Measurements from ENCODE around the gene ZNF296.

- TF ChIP-seq CTCF (IDR thresholded peaks at IDR 0.05; ENCODE audit: extremely low read depth in 1 of 2, insufficient read depth in 1 of 2, low read depth in 1 of 2, low read length in 2 of 2): no peak
- no peak for TF ChIP-seq POLR2A (IDR thresholded peaks at IDR 0.05; ENCODE audit: low read depth, low read length)
- TF ChIP-seq FOS (IDR thresholded peaks at IDR 0.05; ENCODE audit: borderline replicate concordance, insufficient read depth, low read length): no peak
- TF ChIP-seq POLR2AphosphoS5 (IDR thresholded peaks at IDR 0.05; ENCODE audit: insufficient read depth, low read depth, low read length): no peak
- no peak for TF ChIP-seq EZH2 (IDR thresholded peaks at IDR 0.05; ENCODE audit: borderline replicate concordance, low read depth, low read length, severe bottlenecking)
- no peak for TF ChIP-seq JUN (IDR thresholded peaks at IDR 0.05; ENCODE audit: borderline replicate concordance, insufficient read depth, insufficient read length, low read depth)
- no peak for TF ChIP-seq MYC (IDR thresholded peaks at IDR 0.05; ENCODE audit: low read depth, low read length)
- TF ChIP-seq MAX (IDR thresholded peaks at IDR 0.05; ENCODE audit: insufficient read depth, insufficient read length): no peak
These were observed 41.4 kb upstream of the ZNF296 start for GRCh38 chr19:45117671-45118070.
